HG02885 (cell line): ENCODE measurements around the gene CYP27B1.
"Not testable (repeated sequence)": the region's sequence is repeated elsewhere in the genome, so short reads cannot be mapped to it uniquely, and the experiment has no call there.

ENCODE experiments used
- ATAC-seq: cut with Tn5 transposase; IDR thresholded peaks from one replicate; pipeline ENCODE4 v1.9.1; 2021; ENCODE audit warnings: mild to moderate bottlenecking; ENCODE audit not compliant: unreplicated experiment, poor library complexity

CYP27B1 gene

GRCh38 chr12:57724936-57725740, 41.7 kb downstream of the CYP27B1 start:
- ATAC-seq = no peak

GRCh38 chr12:57724003-57724935, 42.6 kb downstream of the CYP27B1 start:
- no peak for ATAC-seq

GRCh38 chr12:57723630-57723962, 43.3 kb downstream of the CYP27B1 start:
- no peak for ATAC-seq

- ATAC-seq = no peak
Measured at GRCh38 chr12:57722716-57723629, 43.9 kb downstream of the CYP27B1 start.

GRCh38 chr12:57721846-57722608, 44.9 kb downstream of the CYP27B1 start:
- ATAC-seq = not testable (repeated sequence)

- ATAC-seq = no peak
Measured at GRCh38 chr12:57720606-57721595, 46.0 kb downstream of the CYP27B1 start.

GRCh38 chr12:57719777-57720605, 46.9 kb downstream of the CYP27B1 start:
- no peak for ATAC-seq

- ATAC-seq = no peak
Measured at GRCh38 chr12:57718641-57719528, 48.0 kb downstream of the CYP27B1 start.

- ATAC-seq = no peak
Measured at GRCh38 chr12:57717846-57718640, 48.8 kb downstream of the CYP27B1 start.

- ATAC-seq = no peak
Measured at GRCh38 chr12:57717131-57717530, 49.7 kb downstream of the CYP27B1 start.

- ATAC-seq = no peak
Measured at GRCh38 chr12:57716305-57716704, 50.6 kb downstream of the CYP27B1 start.

GRCh38 chr12:57715786-57716185, 51.1 kb downstream of the CYP27B1 start:
- ATAC-seq = no peak

GRCh38 chr12:57715036-57715748, 51.7 kb downstream of the CYP27B1 start:
- not testable (repeated sequence) for ATAC-seq

GRCh38 chr12:57713209-57713608, 53.7 kb downstream of the CYP27B1 start:
- no peak for ATAC-seq

- no peak for ATAC-seq
Measured at GRCh38 chr12:57712701-57713100, 54.2 kb downstream of the CYP27B1 start.
